ENCODE results near the gene ZMYM5. TPM values are rescaled to one million over a fixed set of nuclear protein-coding genes. Genes with fewer than 3 reads are reported as not detected.

The ZMYM5 gene
- total RNA-seq (2022; extraction: Qiagen RNA extraction): 5.0 to 6.4 TPM (median 5.8 TPM) in 5 replicates

GRCh38 chr13:19863323-19864023 is at the start of gene ZMYM5:
TSS of gene ZMYM5 (minus strand) at chr13:19863649. CDS start at chr13:19852180, 11,469 bp downstream.

GRCh38 chr13:19782727-19783682 is 80.4 kb downstream of the ZMYM5 start, which contains the start of gene PSPC1:
TSS of gene PSPC1 (minus strand) at chr13:19782945. CDS start at chr13:19782757, 188 bp downstream.

Other genes starting within 250 kb of the ZMYM5 start
- gene MPHOSPH8, start 230.0 kb downstream of the ZMYM5 start, total RNA-seq (2022; extraction: Qiagen RNA extraction): 11.0 to 14.0 TPM (median 11.8 TPM) in 5 replicates
- 44.0 to 48.5 TPM (median 46.0 TPM) in 5 replicates for gene PSPC1, start 80.7 kb downstream of the ZMYM5 start, total RNA-seq (2022; extraction: Qiagen RNA extraction)
- 13.4 to 20.0 TPM (median 16.1 TPM) in 5 replicates for gene ZMYM2, start 95.1 kb upstream of the ZMYM5 start, total RNA-seq (2022; extraction: Qiagen RNA extraction)